ELF-1 (cell line): Measurements from ENCODE around the gene PRDM15.

ENCODE experiments used
- DNase-seq: peaks from one replicate; pipeline ENCODE4 v3.0.0-alpha.2; 2016; ENCODE audit warnings: low read depth, low spot score

The PRDM15 gene

GRCh38 chr21:41825881-41826280 lies 53.3 kb downstream of the PRDM15 start:
- DNase-seq: no peak

GRCh38 chr21:41825216-41825615 lies 53.9 kb downstream of the PRDM15 start:
- DNase-seq: no peak

GRCh38 chr21:41824466-41825207 lies 54.5 kb downstream of the PRDM15 start:
- DNase-seq: no peak

- no peak for DNase-seq
Observed at GRCh38 chr21:41823906-41824305, 55.2 kb downstream of the PRDM15 start.

GRCh38 chr21:41823166-41823565 lies 56.0 kb downstream of the PRDM15 start:
- no peak for DNase-seq

GRCh38 chr21:41821756-41822431 lies 57.2 kb downstream of the PRDM15 start:
- DNase-seq: no peak

GRCh38 chr21:41821081-41821755 lies 57.9 kb downstream of the PRDM15 start:
- no peak for DNase-seq

GRCh38 chr21:41820384-41821080 lies 58.6 kb downstream of the PRDM15 start:
- no peak for DNase-seq

GRCh38 chr21:41819856-41820281 lies 59.3 kb downstream of the PRDM15 start:
- no peak for DNase-seq

- no peak for DNase-seq
Observed at GRCh38 chr21:41819236-41819855, 59.8 kb downstream of the PRDM15 start.

- DNase-seq: peak; percentile 27
Observed at GRCh38 chr21:41817877-41818855, 61.0 kb downstream of the PRDM15 start.

GRCh38 chr21:41817228-41817627 lies 61.9 kb downstream of the PRDM15 start:
- peak; percentile 64 for DNase-seq

- peak; percentile 75 for DNase-seq
Observed at GRCh38 chr21:41816583-41817165, 62.5 kb downstream of the PRDM15 start.

GRCh38 chr21:41815652-41816582 lies 63.2 kb downstream of the PRDM15 start:
- DNase-seq: no peak

GRCh38 chr21:41813226-41813625 lies 65.9 kb downstream of the PRDM15 start:
- DNase-seq: no peak

- DNase-seq: no peak
Observed at GRCh38 chr21:41812679-41813078, 66.5 kb downstream of the PRDM15 start.

GRCh38 chr21:41810597-41810932 lies 68.6 kb downstream of the PRDM15 start:
- no peak for DNase-seq

GRCh38 chr21:41809891-41810596 lies 69.1 kb downstream of the PRDM15 start:
- DNase-seq: no peak
